ENCODE data around the gene NBEA.

The NBEA gene

GRCh38 chr13:35283856-35284255 lies 341.8 kb downstream of the NBEA start:
- Histone ChIP-seq H3K4me3 (replicated peaks; ENCODE audit: insufficient read depth, low read length) (no peak overlapping the region), H3K27me3 (ENCODE audit: insufficient read depth, poor library complexity, severe bottlenecking) (no peaks in the 10 kb centered on the region)
- DNase-seq (ENCODE audit: low read depth in 1 of 2, low spot score in 1 of 2) = no peak

GRCh38 chr13:35285677-35286076 lies 343.6 kb downstream of the NBEA start:
- Histone ChIP-seq H3K27ac (replicated peaks) (no peak overlapping the region), H3K27me3 (ENCODE audit: insufficient read depth, poor library complexity, severe bottlenecking) (no peaks in the 10 kb centered on the region), H3K4me3 (replicated peaks; ENCODE audit: insufficient read depth, low read length) (no peak overlapping the region)
- TF ChIP-seq SPI1 (IDR thresholded peaks at IDR 0.05; ENCODE audit: borderline replicate concordance, low read depth) (no peak), CTCF (IDR thresholded peaks at IDR 0.05; ENCODE audit: insufficient read depth, low read length) (no peak), GABPA (IDR thresholded peaks at IDR 0.05; ENCODE audit: low read depth) (no peak), REST (IDR thresholded peaks at IDR 0.05; ENCODE audit: insufficient replicate concordance, low read depth) (no peak), POLR2AphosphoS5 (IDR thresholded peaks at IDR 0.05; ENCODE audit: low read depth) (no peak)
- no peak for DNase-seq (ENCODE audit: low read depth in 1 of 2, low spot score in 1 of 2)

More at GRCh38 chr13:35283856-35284255, 341.8 kb downstream of the NBEA start:
- no peak for TF ChIP-seq GABPA (IDR thresholded peaks at IDR 0.05; ENCODE audit: low read depth)
- no peak for TF ChIP-seq SPI1 (IDR thresholded peaks at IDR 0.05; ENCODE audit: borderline replicate concordance, low read depth)
- no peak for TF ChIP-seq CTCF (IDR thresholded peaks at IDR 0.05; ENCODE audit: insufficient read depth, low read length)
- no peak for TF ChIP-seq REST (IDR thresholded peaks at IDR 0.05; ENCODE audit: insufficient replicate concordance, low read depth)
- no peak for TF ChIP-seq POLR2AphosphoS5 (IDR thresholded peaks at IDR 0.05; ENCODE audit: low read depth)
- no peak overlapping the region for H3K27ac ChIP-seq (replicated peaks)

GRCh38 chr13:35292329-35292728 lies 350.3 kb downstream of the NBEA start:
- TF ChIP-seq REST (IDR thresholded peaks at IDR 0.05; ENCODE audit: insufficient replicate concordance, low read depth) = no peak
- TF ChIP-seq CTCF (IDR thresholded peaks at IDR 0.05; ENCODE audit: insufficient read depth, low read length) = no peak
- no peak for TF ChIP-seq SPI1 (IDR thresholded peaks at IDR 0.05; ENCODE audit: borderline replicate concordance, low read depth)
- TF ChIP-seq POLR2AphosphoS5 (IDR thresholded peaks at IDR 0.05; ENCODE audit: low read depth) = no peak
- no peak for TF ChIP-seq GABPA (IDR thresholded peaks at IDR 0.05; ENCODE audit: low read depth)
- Histone ChIP-seq H3K27me3 (ENCODE audit: insufficient read depth, poor library complexity, severe bottlenecking) (no peaks in the 10 kb centered on the region), H3K27ac (replicated peaks) (no peak overlapping the region), H3K4me3 (replicated peaks; ENCODE audit: insufficient read depth, low read length) (no peak overlapping the region)
- no peak for DNase-seq (ENCODE audit: low read depth in 1 of 2, low spot score in 1 of 2)
